Testis (tissue), 2 donors: ENCODE results near the gene ZNF518A.

ENCODE experiments used
- CTCF ChIP-seq, 3 experiments: fragments of 450-650 bp in 2 of 3; fragments of 200-600 bp in 1 of 3; sonication (generic) in 1 of 3; IDR thresholded peaks; one replicate each; pipeline ENCODE4 v1.5.1; 2016 to 2019; ENCODE audit warnings: antibody characterized with exemption in 3 of 3, mild to moderate bottlenecking in 2 of 3, moderate library complexity in 1 of 3
- POLR2A ChIP-seq: fragments of 450-650 bp; IDR thresholded peaks from one replicate; pipeline ENCODE4 v1.6.1; 2017; ENCODE audit warnings: antibody characterized with exemption, mild to moderate bottlenecking, moderate library complexity

- no peak for TF ChIP-seq POLR2A
- no peak for TF ChIP-seq CTCF (IDR thresholded peaks at IDR 0.05)
Measured at GRCh38 chr10:96138102-96138501, 8.0 kb downstream of the ZNF518A start.
